GM12878 (cell line): ENCODE measurements around the gene DIAPH1. TPM values are rescaled to one million over a fixed set of nuclear protein-coding genes. Genes with fewer than 3 reads are reported as not detected.
A peak's percentile ranks its signal among the peaks of the same experiment; 100 is the strongest.

Experiments
- ATAC-seq: fragments of 200-7000 bp; cut with Tn5 transposase; 3 replicates; pipeline ENCODE4 v1.9.1; 2020; ENCODE audit warnings: mild to moderate bottlenecking, moderate library complexity
- BruUV-seq: library from RNA; stranded (reverse); fragments of 400-500 nt; replicated peaks from 2 replicates; lab custom pipeline; 2021; lab: Mats Ljungman, UMichigan
- CTCF ChIA-PET: fragments of 300-600 bp; sonication (Branson Sonifier 250); formaldehyde crosslinking; extraction: SDS; loops from one replicate; lab custom pipeline; 2021; ENCODE audit warnings: inconsistent platforms; lab: Yijun Ruan, JAX
- POLR2A ChIA-PET: fragments of 350-600 bp; formaldehyde crosslinking; extraction: SDS; loops from one replicate; lab custom pipeline; 2021; ENCODE audit warnings: inconsistent platforms; lab: Charles Lee
- RAD21 ChIA-PET: fragments of 300-600 bp; sonication (Branson Sonifier 250); formaldehyde crosslinking; loops from one replicate; lab custom pipeline; 2023; ENCODE audit warnings: antibody characterized with exemption; ENCODE audit not compliant: unreplicated experiment; lab: Charles Lee
- SMC1A ChIA-PET: fragments of 300-600 bp; sonication (Branson Sonifier 250); formaldehyde crosslinking; loops from one replicate; lab custom pipeline; 2023; ENCODE audit not compliant: unreplicated experiment, uncharacterized antibody; lab: Charles Lee
- DNase-seq: peaks from one replicate; pipeline ENCODE4 v3.0.0-alpha.2; 2011; ENCODE audit warnings: low read depth, low spot score
- FAIRE-seq: peaks from 3 replicates; lab custom pipeline; 2011; peaks lifted over from hg19 to GRCh38; lab: Jason Lieb, UNC
- H2AFZ ChIP-seq: 2 replicates; pipeline ENCODE4 v1.6.0; 2011; ENCODE audit warnings: low read depth, low read length, control low read depth; ENCODE audit not compliant: control insufficient read depth
- H3K27ac ChIP-seq: 2 replicates; pipeline ENCODE4 v1.5.1; 2011; ENCODE audit warnings: control low read depth; ENCODE audit not compliant: control insufficient read depth, insufficient read depth
- H3K27me3 ChIP-seq, 2 experiments: replicated peaks in 1 of 2; 2 replicates each; pipeline versions ENCODE4 v1.6.0 to v1.6.1; 2011; ENCODE audit warnings: low read length in 1 of 2; ENCODE audit not compliant: control insufficient read depth in 2 of 2, insufficient read depth in 2 of 2
- H3K36me3 ChIP-seq, 2 experiments: 2 replicates each; pipeline ENCODE4 v1.5.1; 2011; ENCODE audit warnings: low read length in 1 of 2; ENCODE audit not compliant: control insufficient read depth in 2 of 2, insufficient read depth in 2 of 2
- H3K4me1 ChIP-seq: 2 replicates; pipeline ENCODE4 v1.6.1; 2011; ENCODE audit warnings: mild to moderate bottlenecking, low read length, moderate library complexity, mixed read lengths; ENCODE audit not compliant: control insufficient read depth, insufficient read depth
- H3K4me2 ChIP-seq: 2 replicates; pipeline ENCODE4 v1.6.0; 2011; ENCODE audit warnings: control low read depth; ENCODE audit not compliant: control insufficient read depth, insufficient read depth
- H3K4me3 ChIP-seq: fragments of 200-600 bp; sonication (generic); 2 replicates; pipeline ENCODE4 v1.5.1; 2016
- H3K79me2 ChIP-seq: 2 replicates; pipeline ENCODE4 v1.6.0; 2011; ENCODE audit warnings: low read length; ENCODE audit not compliant: control insufficient read depth, insufficient read depth
- H3K9ac ChIP-seq: 2 replicates; pipeline ENCODE4 v1.8.0; 2011; ENCODE audit warnings: low read length, control low read depth, mixed read lengths; ENCODE audit not compliant: control insufficient read depth, insufficient read depth
- H3K9me3 ChIP-seq: replicated peaks from 3 replicates; pipeline ENCODE4 v1.5.1; 2011; ENCODE audit warnings: mild to moderate bottlenecking, low read length; ENCODE audit not compliant: control insufficient read depth, insufficient read depth
- H4K20me1 ChIP-seq: 2 replicates; pipeline ENCODE4 v1.6.0; 2011; ENCODE audit not compliant: control insufficient read depth, insufficient read depth
- EED ChIP-seq: sonication (generic); IDR thresholded peaks from 2 replicates; pipeline ENCODE4 v1.6.1; 2016; ENCODE audit warnings: antibody characterized with exemption, low read depth
- FOXM1 ChIP-seq: IDR thresholded peaks from 2 replicates; pipeline ENCODE4 v1.6.1; 2012; ENCODE audit warnings: low read depth, mild to moderate bottlenecking, inconsistent platforms, low read length, moderate library complexity
- NFYA ChIP-seq: IDR thresholded peaks from 2 replicates; pipeline ENCODE4 v1.6.1; 2011; ENCODE audit warnings: low read depth, mild to moderate bottlenecking, low read length, improper control_type of control experiment, borderline replicate concordance
- RCOR1 ChIP-seq: conservative IDR thresholded peaks from 2 replicates; pipeline ENCODE4 v1.6.1; 2012; ENCODE audit warnings: low read depth, low read length, improper control_type of control experiment
- ZBED1 ChIP-seq: IDR thresholded peaks from 2 replicates; pipeline ENCODE4 v1.6.1; 2016; ENCODE audit warnings: borderline replicate concordance
- whole genome bisulfite sequencing: methylation state at CpG from one replicate; pipeline ENCODE4 v1.1.6; 2016; ENCODE audit warnings: low lambda C conversion rate; ENCODE audit not compliant: insufficient replicate concordance, insufficient coverage; ENCODE audit errors: missing lambda C conversion rate; 5-methylcytosine and 5-hydroxymethylcytosine counted together
- in situ Hi-C: fragments of 300-500 bp; cut with MboI; formaldehyde crosslinking; loops from 9 replicates; pipeline ENCODE4 v1.14.3; 2018; ENCODE audit warnings: mixed read lengths
- intact Hi-C: fragments of 100-400 bp; cut with micrococcal nuclease; formaldehyde crosslinking; loops from one replicate; pipeline ENCODE4 v1.14.2; 2022; ENCODE audit not compliant: unreplicated experiment
- polyA plus RNA-seq, 11 experiments: library from polyadenylated mRNA; depleted of rRNA in 4 of 11; unstranded in 6 of 11; stranded (reverse) in 5 of 11; fragments of >200 nt; fragmentation: Nextera tagmentation in 4 of 11; fragmentation: Illumina TruSeq in 1 of 11; extraction: Ambion mirVana in 4 of 11; extraction: Trizol in 1 of 11; gene quantifications; 1 replicate in 1 of 11; 2 replicates in 10 of 11; pipeline versions ENCODE4 v1.2.1 to v1.2.3, GENCODE V29; 2011 to 2016; ENCODE audit warnings: inconsistent platforms in 2 of 11, missing spikeins in 2 of 11, low read depth in 1 of 11
- total RNA-seq, 4 experiments: library from RNA; depleted of rRNA in 3 of 4; stranded (reverse); fragments of >200 nt in 3 of 4; fragmentation: Illumina TruSeq in 1 of 4; extraction: Trizol in 1 of 4; gene quantifications; 2 replicates each; pipeline versions ENCODE4 v1.2.1 to v1.2.3, GENCODE V29; 2013 to 2021
- TF ChIP-seq, protein P1 (sequence below): fragments of 450-650 bp; IDR thresholded peaks from 2 replicates; pipeline ENCODE4 v1.6.1; 2017; ENCODE audit warnings: mild to moderate bottlenecking, moderate library complexity
- TF ChIP-seq, protein P2 (sequence below): fragments of 450-650 bp; IDR thresholded peaks from 2 replicates; pipeline ENCODE4 v1.6.1; 2016; ENCODE audit warnings: mild to moderate bottlenecking, moderate library complexity, borderline replicate concordance

DIAPH1 gene
- total and polyA plus RNA-seq, 10 of the 15 experiments (the other 5 are each of a cell fraction or from before 2014, with no cell fraction given), result 37.8 to 168 (median 59.0) TPM

DNA sequence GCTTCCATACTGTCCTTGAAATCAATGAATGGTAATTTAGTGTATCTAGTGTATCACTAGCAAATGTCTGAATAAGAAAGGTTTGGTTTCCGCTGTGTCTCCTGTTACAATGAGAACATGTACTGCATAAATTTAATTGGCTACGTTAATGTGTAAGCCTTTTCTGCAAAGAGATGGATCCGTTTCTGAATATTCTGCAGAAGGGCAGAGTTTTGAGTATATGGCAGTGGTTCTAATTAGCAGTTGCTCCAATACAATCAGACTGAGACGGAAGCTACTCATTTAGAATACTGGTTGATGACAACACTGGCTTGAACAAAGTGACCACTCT lies 134.5 kb downstream of the DIAPH1 start:
- peak overlapping the region; percentile 36 for H3K4me3 ChIP-seq
- no peak overlapping the region for H3K9ac ChIP-seq
- H3K27ac ChIP-seq, result no peak overlapping the region
- RAD21 ChIA-PET, result interaction anchor here (1.5 to 1.6 kb wide), 2 partner anchors 9 to 80 kb away, joined by 4 to 6 read pairs; partner anchors contain the start of gene PCDHGC3
- POLR2A ChIA-PET, result interaction anchor here (1.2 kb wide), 1 partner anchor 22 kb away, joined by 3 read pairs; no protein-coding TSS in a partner anchor
- no peak overlapping the region; the same call in 1 of the 2 replicates for H2AFZ ChIP-seq
- intact Hi-C loops, result no loop called here
- WGBS, result 52% methylated on average over 4 of the region's 4 CpGs
- H3K4me1 ChIP-seq, result peaks cover 9% of the 10 kb centered on the region
- no peak overlapping the region for H3K4me2 ChIP-seq
- DNase-seq, result no peak
- no peaks in the 10 kb centered on the region for H3K9me3 ChIP-seq
- SMC1A ChIA-PET, result interaction anchor here (0.6 to 1.7 kb wide), 6 partner anchors 8 to 336 kb away, joined by 3 to 6 read pairs (median 3); partner anchors contain the start of gene PCDHGC3
- no peaks in the 10 kb centered on the region; a peak in 1 of 4 replicates for H3K36me3 ChIP-seq
- CTCF ChIA-PET, result interaction anchor here (0.7 to 8.1 kb wide), 10 partner anchors 9 to 104 kb away, joined by 3 to 90 read pairs (median 6); partner anchors contain the start of genes PCDHGA11, PCDHGA12 and PCDHGC3
- no peaks in the 10 kb centered on the region for H3K79me2 ChIP-seq
- no peak for FAIRE-seq
- ATAC-seq, result peak; percentile 13; the same call in 2 of the 3 replicates
- H3K27me3 ChIP-seq, result peaks cover 0 to 3% of the 10 kb centered on the region in 2 experiments; a peak in 2 of 4 replicates
- in situ Hi-C loops, result no loop called here
- BruUV-seq, result no TSS peak
- TF ChIP-seq ZBED1, result no peak
- peak; percentile 23; the same call in 1 of the 2 replicates for TF ChIP-seq FOXM1
- H4K20me1 ChIP-seq, result no peaks in the 10 kb centered on the region

DNA sequence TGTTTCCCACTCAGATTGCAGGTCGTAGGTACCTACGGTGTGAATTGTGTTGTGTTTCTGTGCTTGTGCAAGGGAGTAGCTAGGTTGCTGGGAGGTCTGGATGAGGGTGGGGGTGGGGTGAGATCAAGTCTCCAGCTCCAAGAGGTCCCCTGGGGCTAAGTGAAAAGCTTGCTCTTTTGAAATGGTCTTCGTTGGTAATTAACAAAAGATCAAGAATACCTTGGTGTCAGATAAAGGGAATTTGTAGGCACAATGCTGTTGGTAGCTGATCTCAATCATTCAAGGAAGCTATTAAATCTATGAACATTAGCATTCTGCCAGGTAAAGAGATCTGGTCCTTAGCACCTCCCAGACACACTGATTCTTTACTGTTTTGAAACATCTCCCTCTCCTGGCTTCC lies 134.9 kb downstream of the DIAPH1 start:
- intact Hi-C loops (no loop called here), in situ Hi-C loops (no loop called here)
- ChIA-PET SMC1A (interaction anchor here (0.6 to 1.7 kb wide), 6 partner anchors 8 to 336 kb away, joined by 3 to 6 read pairs (median 3); partner anchors contain the start of gene PCDHGC3), RAD21 (interaction anchor here (1.5 to 1.6 kb wide), 2 partner anchors 8 to 80 kb away, joined by 4 to 6 read pairs; partner anchors contain the start of gene PCDHGC3), POLR2A (interaction anchor here (1.2 kb wide), 1 partner anchor 22 kb away, joined by 3 read pairs; no protein-coding TSS in a partner anchor), CTCF (interaction anchor here (0.7 to 8.1 kb wide), 12 partner anchors 9 to 104 kb away, joined by 3 to 90 read pairs (median 5); partner anchors contain the start of genes PCDHGA11, PCDHGA12 and PCDHGC3)
- Histone ChIP-seq H3K9me3 (no peaks in the 10 kb centered on the region), H3K27me3 (peaks cover 0 to 3% of the 10 kb centered on the region in 2 experiments; a peak in 2 of 4 replicates), H3K4me3 (peak overlapping the region; percentile 36), H3K4me1 (peaks cover 9% of the 10 kb centered on the region), H3K4me2 (no peak overlapping the region), H3K27ac (no peak overlapping the region), H4K20me1 (no peaks in the 10 kb centered on the region), H3K79me2 (no peaks in the 10 kb centered on the region), H2AFZ (no peak overlapping the region), H3K36me3 (no peaks in the 10 kb centered on the region; a peak in 1 of 4 replicates), H3K9ac (no peak overlapping the region)
- no TSS peak for BruUV-seq
- no peak for ATAC-seq
- FAIRE-seq, result no peak
- DNase-seq, result no peak
- WGBS, result 76% methylated on average over 3 of the region's 3 CpGs
- TF ChIP-seq, protein P1, sequence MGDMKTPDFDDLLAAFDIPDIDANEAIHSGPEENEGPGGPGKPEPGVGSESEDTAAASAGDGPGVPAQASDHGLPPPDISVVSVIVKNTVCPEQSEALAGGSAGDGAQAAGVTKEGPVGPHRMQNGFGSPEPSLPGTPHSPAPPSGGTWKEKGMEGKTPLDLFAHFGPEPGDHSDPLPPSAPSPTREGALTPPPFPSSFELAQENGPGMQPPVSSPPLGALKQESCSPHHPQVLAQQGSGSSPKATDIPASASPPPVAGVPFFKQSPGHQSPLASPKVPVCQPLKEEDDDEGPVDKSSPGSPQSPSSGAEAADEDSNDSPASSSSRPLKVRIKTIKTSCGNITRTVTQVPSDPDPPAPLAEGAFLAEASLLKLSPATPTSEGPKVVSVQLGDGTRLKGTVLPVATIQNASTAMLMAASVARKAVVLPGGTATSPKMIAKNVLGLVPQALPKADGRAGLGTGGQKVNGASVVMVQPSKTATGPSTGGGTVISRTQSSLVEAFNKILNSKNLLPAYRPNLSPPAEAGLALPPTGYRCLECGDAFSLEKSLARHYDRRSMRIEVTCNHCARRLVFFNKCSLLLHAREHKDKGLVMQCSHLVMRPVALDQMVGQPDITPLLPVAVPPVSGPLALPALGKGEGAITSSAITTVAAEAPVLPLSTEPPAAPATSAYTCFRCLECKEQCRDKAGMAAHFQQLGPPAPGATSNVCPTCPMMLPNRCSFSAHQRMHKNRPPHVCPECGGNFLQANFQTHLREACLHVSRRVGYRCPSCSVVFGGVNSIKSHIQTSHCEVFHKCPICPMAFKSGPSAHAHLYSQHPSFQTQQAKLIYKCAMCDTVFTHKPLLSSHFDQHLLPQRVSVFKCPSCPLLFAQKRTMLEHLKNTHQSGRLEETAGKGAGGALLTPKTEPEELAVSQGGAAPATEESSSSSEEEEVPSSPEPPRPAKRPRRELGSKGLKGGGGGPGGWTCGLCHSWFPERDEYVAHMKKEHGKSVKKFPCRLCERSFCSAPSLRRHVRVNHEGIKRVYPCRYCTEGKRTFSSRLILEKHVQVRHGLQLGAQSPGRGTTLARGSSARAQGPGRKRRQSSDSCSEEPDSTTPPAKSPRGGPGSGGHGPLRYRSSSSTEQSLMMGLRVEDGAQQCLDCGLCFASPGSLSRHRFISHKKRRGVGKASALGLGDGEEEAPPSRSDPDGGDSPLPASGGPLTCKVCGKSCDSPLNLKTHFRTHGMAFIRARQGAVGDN, result no peak
- TF ChIP-seq EED, result no peak
- TF ChIP-seq NFYA, result no peak
- TF ChIP-seq, protein P2, sequence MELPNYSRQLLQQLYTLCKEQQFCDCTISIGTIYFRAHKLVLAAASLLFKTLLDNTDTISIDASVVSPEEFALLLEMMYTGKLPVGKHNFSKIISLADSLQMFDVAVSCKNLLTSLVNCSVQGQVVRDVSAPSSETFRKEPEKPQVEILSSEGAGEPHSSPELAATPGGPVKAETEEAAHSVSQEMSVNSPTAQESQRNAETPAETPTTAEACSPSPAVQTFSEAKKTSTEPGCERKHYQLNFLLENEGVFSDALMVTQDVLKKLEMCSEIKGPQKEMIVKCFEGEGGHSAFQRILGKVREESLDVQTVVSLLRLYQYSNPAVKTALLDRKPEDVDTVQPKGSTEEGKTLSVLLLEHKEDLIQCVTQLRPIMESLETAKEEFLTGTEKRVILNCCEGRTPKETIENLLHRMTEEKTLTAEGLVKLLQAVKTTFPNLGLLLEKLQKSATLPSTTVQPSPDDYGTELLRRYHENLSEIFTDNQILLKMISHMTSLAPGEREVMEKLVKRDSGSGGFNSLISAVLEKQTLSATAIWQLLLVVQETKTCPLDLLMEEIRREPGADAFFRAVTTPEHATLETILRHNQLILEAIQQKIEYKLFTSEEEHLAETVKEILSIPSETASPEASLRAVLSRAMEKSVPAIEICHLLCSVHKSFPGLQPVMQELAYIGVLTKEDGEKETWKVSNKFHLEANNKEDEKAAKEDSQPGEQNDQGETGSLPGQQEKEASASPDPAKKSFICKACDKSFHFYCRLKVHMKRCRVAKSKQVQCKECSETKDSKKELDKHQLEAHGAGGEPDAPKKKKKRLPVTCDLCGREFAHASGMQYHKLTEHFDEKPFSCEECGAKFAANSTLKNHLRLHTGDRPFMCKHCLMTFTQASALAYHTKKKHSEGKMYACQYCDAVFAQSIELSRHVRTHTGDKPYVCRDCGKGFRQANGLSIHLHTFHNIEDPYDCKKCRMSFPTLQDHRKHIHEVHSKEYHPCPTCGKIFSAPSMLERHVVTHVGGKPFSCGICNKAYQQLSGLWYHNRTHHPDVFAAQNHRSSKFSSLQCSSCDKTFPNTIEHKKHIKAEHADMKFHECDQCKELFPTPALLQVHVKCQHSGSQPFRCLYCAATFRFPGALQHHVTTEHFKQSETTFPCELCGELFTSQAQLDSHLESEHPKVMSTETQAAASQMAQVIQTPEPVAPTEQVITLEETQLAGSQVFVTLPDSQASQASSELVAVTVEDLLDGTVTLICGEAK, result no peak
- TF ChIP-seq RCOR1, result no peak
